Activated B cell treated with CpG ODN at 0.5 μM for 24 hours (primary cell): ENCODE data around the gene GABRE. TPM values are rescaled to one million over a fixed set of nuclear protein-coding genes. Genes with fewer than 3 reads are reported as not detected.

Experiments
- ATAC-seq: fragments of 200-7000 bp; cut with Tn5 transposase; one replicate; pipeline ENCODE4 v1.10.0; 2021; ENCODE audit warnings: low read depth, mild to moderate bottlenecking, moderate library complexity
- CTCF ChIA-PET: fragments of 350-600 bp; sonication (Branson Sonifier 250); formaldehyde crosslinking; loops from one replicate; lab custom pipeline; 2021; ENCODE audit warnings: antibody characterized with exemption; lab: Charles Lee
- POLR2A ChIA-PET: fragments of 350-600 bp; sonication (Branson Sonifier 250); formaldehyde crosslinking; loops from one replicate; lab custom pipeline; 2021; ENCODE audit warnings: antibody characterized with exemption; lab: Charles Lee
- DNase-seq: peaks from one replicate; pipeline ENCODE4 v3.0.0; 2022
- H3K27ac Mint-ChIP-seq: one replicate; pipeline ENCODE4 v1.8.0; 2020; ENCODE audit warnings: mixed read lengths
- H3K27me3 Mint-ChIP-seq: one replicate; pipeline ENCODE4 v1.8.0; 2021; ENCODE audit warnings: mixed read lengths
- H3K36me3 Mint-ChIP-seq: one replicate; pipeline ENCODE4 v1.8.0; 2021; ENCODE audit warnings: low read depth, mixed read lengths
- H3K4me1 Mint-ChIP-seq: one replicate; pipeline ENCODE4 v1.8.0; 2021; ENCODE audit warnings: mixed read lengths
- H3K4me3 Mint-ChIP-seq: one replicate; pipeline ENCODE4 v1.8.0; 2020; ENCODE audit warnings: mild to moderate bottlenecking, mixed read lengths
- H3K9me3 Mint-ChIP-seq: one replicate; pipeline ENCODE4 v1.8.0; 2020; ENCODE audit warnings: mixed read lengths
- CTCF ChIP-seq: fragments of 200-600 bp; IDR thresholded peaks from one replicate; pipeline ENCODE4 v1.8.0; 2022; ENCODE audit warnings: antibody characterized with exemption, mild to moderate bottlenecking
- intact Hi-C: fragments of 100-400 bp; cut with micrococcal nuclease; formaldehyde crosslinking; loops from one replicate; pipeline ENCODE4 v1.15.1; 2024
- total RNA-seq: library from RNA; stranded (reverse); gene quantifications from 2 replicates; pipeline ENCODE4 v1.2.3, GENCODE V29; 2022

The GABRE gene
- total RNA-seq, 1 donor from 2014 or later: not detected

GRCh38 chrX:151984902-151985301, 10.4 kb upstream of the GABRE start:
- intact Hi-C loops: no loop called here
- DNase-seq (no peak), ATAC-seq (no peak)
- Mint-ChIP-seq H3K4me1 (no peaks in the 10 kb centered on the region), H3K36me3 (no peaks in the 10 kb centered on the region), H3K4me3 (no peak overlapping the region), H3K27ac (no peak overlapping the region), H3K27me3 (no peaks in the 10 kb centered on the region), H3K9me3 (no peaks in the 10 kb centered on the region)
- ChIA-PET POLR2A (no interaction called here), CTCF (no interaction called here)
- no peak for TF ChIP-seq CTCF

GRCh38 chrX:151984328-151984727, 9.9 kb upstream of the GABRE start:
- POLR2A ChIA-PET: no interaction called here
- Mint-ChIP-seq H3K4me3 (no peak overlapping the region), H3K36me3 (no peaks in the 10 kb centered on the region), H3K4me1 (no peaks in the 10 kb centered on the region), H3K9me3 (no peaks in the 10 kb centered on the region), H3K27me3 (no peaks in the 10 kb centered on the region), H3K27ac (no peak overlapping the region)
- CTCF ChIA-PET: no interaction called here
- no peak for TF ChIP-seq CTCF
- DNase-seq: no peak
- ATAC-seq: no peak
- intact Hi-C loops: no loop called here

DNA sequence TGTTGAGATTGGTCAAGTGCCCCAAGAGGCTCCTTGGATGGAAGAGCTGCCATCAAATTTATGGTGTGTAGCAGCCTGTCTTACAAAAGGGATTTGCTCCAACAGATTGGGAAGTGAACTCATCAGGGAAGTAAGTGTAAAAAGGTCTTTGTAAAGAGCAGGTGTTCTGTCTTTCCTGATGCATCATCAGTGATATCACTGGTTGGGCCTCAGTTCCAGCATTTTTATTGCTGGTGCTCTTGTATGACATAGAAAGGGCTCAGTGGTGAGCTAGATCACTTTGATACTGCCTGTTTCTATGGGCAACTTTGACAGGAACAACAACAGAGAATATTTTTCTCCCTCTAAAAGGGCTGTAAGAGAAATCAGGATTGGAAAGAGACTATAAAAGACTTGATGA, 8.7 kb upstream of the GABRE start:
- Mint-ChIP-seq H3K4me1 (no peaks in the 10 kb centered on the region), H3K9me3 (no peaks in the 10 kb centered on the region), H3K4me3 (no peak overlapping the region), H3K27me3 (no peaks in the 10 kb centered on the region), H3K27ac (no peak overlapping the region), H3K36me3 (no peaks in the 10 kb centered on the region)
- no peak for TF ChIP-seq CTCF
- no peak for DNase-seq
- intact Hi-C loops: no loop called here
- CTCF ChIA-PET: no interaction called here
- POLR2A ChIA-PET: no interaction called here
- no peak for ATAC-seq

DNA sequence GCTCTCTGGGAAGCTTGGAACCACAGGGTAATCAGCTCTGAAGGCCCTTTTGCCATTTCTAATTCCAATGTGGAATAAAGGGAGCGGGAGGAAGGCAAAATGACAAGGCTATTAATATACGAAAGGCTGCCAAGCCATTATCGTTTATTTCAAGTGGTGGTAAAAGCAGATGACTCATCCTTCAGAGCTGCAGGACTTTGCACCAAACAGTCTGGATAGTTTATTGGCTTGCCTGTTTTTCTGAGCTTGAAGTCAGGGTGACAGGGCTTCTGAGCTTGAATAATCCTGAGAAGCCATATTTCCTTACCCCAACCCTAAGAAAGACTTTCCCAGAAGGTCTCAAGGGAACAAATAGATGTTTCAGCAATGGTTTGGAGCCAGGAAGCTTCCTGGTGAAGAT, 7.7 kb upstream of the GABRE start:
- Mint-ChIP-seq H3K9me3 (no peaks in the 10 kb centered on the region), H3K4me1 (no peaks in the 10 kb centered on the region), H3K27ac (no peak overlapping the region), H3K4me3 (no peak overlapping the region), H3K27me3 (no peaks in the 10 kb centered on the region), H3K36me3 (no peaks in the 10 kb centered on the region)
- ATAC-seq: no peak
- intact Hi-C loops: no loop called here
- CTCF ChIA-PET: no interaction called here
- TF ChIP-seq CTCF: no peak
- POLR2A ChIA-PET: no interaction called here
- DNase-seq: no peak

GRCh38 chrX:151981129-151981528, 6.7 kb upstream of the GABRE start:
- TF ChIP-seq CTCF: no peak
- no peak overlapping the region for H3K4me3 Mint-ChIP-seq
- no peaks in the 10 kb centered on the region for H3K4me1 Mint-ChIP-seq
- H3K9me3 Mint-ChIP-seq: no peaks in the 10 kb centered on the region
- H3K27me3 Mint-ChIP-seq: peaks cover 2% of the 10 kb centered on the region
- H3K36me3 Mint-ChIP-seq: no peaks in the 10 kb centered on the region
- CTCF ChIA-PET: no interaction called here
- POLR2A ChIA-PET: no interaction called here
- ATAC-seq (no peak), DNase-seq (no peak)
- intact Hi-C loops: no loop called here
- no peak overlapping the region for H3K27ac Mint-ChIP-seq
